Measurements from ENCODE around the gene RHCE.
"Not testable (repeated sequence)": the region's sequence is repeated elsewhere in the genome, so short reads cannot be mapped to it uniquely, and the experiment has no call there.

The RHCE gene

DNA sequence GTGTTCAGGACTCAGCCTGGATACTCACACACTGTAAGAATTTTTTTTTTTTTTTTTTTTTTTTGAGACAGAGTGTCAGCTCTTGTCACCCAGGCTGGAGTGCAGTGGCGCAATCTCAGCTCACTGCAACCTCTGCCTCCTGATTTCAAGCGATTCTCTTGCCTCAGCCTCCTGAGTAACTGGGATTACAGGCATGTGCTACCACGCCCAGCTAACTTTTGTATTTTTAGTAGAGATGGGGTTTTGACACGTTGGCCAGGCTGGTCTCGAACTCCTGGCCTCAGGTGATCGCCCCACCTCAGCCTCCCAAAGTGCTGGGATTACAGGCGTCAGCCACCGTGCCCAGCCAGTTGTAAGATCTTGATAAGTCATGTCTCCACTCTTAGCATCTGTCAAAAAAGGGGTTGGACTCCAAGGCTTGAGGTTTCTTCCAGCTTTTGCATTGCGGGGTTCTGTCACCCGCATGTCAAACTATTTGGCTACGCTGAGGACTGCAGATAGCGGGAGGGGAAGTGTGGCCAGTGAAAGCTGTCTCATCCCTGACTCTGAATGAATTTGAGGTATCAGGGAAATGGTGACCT, 50.8 kb downstream of the RHCE start:
- H3K36me3 ChIP-seq (replicated peaks); in situ Hi-C loops (cut with HindIII; ENCODE audit: low pct_ligation_motif_present, low sequenced_read_pairs); H3K27me3 ChIP-seq (replicated peaks); H3K27ac ChIP-seq; DNase-seq; H3K4me3 ChIP-seq (ENCODE audit: low read depth, low read length): not testable (repeated sequence)

DNA sequence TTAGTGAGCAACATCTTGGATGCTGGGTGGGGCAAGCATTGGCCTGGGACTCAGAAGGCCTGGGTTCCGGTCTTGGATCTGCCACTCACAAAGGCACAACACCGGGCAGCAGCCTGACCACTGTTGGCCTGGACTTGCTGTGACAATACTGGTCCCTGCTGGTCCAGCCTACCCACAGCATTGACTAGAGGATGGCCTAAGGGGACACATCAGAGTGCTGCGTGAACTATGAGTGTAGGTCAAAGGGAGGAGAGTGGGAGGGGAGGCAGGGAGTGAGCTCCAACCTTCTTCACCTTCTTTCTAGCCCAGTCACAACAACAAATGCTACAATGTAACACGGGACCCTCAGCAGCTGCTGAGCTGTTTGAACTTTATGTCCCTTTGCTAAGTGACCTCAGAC, 51.4 kb downstream of the RHCE start:
- H3K27ac ChIP-seq: no peak overlapping the region
- H3K27me3 ChIP-seq (replicated peaks): no peaks in the 10 kb centered on the region
- no peak overlapping the region for H3K4me3 ChIP-seq (ENCODE audit: low read depth, low read length)
- H3K36me3 ChIP-seq (replicated peaks): no peaks in the 10 kb centered on the region
- TF ChIP-seq, protein P1, sequence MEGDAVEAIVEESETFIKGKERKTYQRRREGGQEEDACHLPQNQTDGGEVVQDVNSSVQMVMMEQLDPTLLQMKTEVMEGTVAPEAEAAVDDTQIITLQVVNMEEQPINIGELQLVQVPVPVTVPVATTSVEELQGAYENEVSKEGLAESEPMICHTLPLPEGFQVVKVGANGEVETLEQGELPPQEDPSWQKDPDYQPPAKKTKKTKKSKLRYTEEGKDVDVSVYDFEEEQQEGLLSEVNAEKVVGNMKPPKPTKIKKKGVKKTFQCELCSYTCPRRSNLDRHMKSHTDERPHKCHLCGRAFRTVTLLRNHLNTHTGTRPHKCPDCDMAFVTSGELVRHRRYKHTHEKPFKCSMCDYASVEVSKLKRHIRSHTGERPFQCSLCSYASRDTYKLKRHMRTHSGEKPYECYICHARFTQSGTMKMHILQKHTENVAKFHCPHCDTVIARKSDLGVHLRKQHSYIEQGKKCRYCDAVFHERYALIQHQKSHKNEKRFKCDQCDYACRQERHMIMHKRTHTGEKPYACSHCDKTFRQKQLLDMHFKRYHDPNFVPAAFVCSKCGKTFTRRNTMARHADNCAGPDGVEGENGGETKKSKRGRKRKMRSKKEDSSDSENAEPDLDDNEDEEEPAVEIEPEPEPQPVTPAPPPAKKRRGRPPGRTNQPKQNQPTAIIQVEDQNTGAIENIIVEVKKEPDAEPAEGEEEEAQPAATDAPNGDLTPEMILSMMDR (IDR thresholded peaks at IDR 0.05; ENCODE audit: low read depth, low read length, missing control alignments): no peak
- DNase-seq: no peak
- in situ Hi-C loops (cut with HindIII; ENCODE audit: low pct_ligation_motif_present, low sequenced_read_pairs): no loop called here

DNA sequence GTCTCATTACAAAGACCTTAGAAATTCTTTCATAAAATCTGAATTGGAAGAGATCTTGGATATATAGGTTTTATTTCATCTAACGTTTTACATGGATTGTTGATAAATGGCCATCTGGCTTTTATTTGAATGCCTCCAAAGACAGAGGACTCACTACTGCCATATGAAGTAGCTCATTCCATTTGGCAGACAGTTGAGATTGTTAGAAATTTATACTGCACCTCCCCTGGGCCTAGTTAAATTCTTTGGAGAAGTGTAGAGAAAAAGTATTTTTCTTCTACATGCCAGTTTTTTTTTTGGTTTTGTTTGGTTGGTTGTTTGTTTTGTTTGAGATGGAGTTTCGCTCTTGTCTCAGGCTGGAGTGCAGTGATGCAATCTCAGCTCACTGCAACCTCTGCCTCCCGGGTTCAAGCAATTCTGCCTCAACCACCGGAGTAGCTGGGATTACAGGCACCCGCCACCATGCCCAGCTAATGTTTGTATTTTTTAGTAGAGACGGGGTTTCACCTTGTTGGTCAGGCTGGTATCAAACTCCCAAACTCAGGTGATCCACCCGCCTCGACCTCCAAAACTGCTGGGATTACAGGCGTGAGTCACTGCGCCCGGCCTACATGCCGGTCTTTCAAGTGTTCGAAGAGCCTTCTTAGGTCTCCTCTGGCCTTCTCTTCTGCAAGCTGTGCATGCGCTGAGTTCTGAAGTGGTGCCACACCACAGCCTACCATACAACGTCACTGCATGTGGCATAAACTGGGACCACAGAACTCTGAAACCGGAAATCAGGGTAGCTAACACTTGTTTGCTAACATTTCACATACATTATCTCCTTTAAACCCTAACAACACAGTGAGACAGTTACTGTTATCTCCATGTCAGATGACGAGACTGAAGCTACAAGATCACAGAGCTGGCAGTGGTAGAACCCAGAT, 57.7 kb downstream of the RHCE start:
- H3K27ac ChIP-seq; H3K27me3 ChIP-seq (replicated peaks); DNase-seq; in situ Hi-C loops (cut with HindIII; ENCODE audit: low pct_ligation_motif_present, low sequenced_read_pairs); H3K4me3 ChIP-seq (ENCODE audit: low read depth, low read length): not testable (repeated sequence)
- H3K36me3 ChIP-seq (replicated peaks): peaks cover 26% of the 10 kb centered on the region

DNA sequence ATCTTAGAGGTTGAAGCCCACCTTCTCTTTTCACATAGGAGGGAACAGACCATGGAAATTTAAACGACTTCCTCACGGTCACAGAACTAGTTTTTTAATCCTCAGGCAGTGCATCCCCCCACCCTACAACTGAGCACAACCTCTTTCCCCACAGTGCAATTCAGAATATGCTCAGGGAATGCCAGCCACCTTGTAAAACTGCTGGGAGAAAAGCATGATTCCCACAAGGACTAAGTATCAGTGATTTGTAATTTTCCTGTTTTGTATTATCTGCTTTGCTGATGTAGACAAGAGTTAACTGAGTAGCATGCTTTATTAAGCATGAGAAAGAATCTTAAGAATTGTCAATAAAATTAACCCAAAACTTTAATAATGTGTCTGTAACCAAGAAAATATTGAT, 58.7 kb downstream of the RHCE start:
- Histone ChIP-seq H3K4me3 (ENCODE audit: low read depth, low read length) (no peak overlapping the region), H3K27ac (peak overlapping the region; percentile 74), H3K27me3 (replicated peaks) (no peaks in the 10 kb centered on the region), H3K36me3 (replicated peaks) (peaks cover 34% of the 10 kb centered on the region)
- DNase-seq: no peak
- in situ Hi-C loops (cut with HindIII; ENCODE audit: low pct_ligation_motif_present, low sequenced_read_pairs): no loop called here
- TF ChIP-seq, protein P1 (IDR thresholded peaks at IDR 0.05; ENCODE audit: low read depth, low read length, missing control alignments): no peak

DNA sequence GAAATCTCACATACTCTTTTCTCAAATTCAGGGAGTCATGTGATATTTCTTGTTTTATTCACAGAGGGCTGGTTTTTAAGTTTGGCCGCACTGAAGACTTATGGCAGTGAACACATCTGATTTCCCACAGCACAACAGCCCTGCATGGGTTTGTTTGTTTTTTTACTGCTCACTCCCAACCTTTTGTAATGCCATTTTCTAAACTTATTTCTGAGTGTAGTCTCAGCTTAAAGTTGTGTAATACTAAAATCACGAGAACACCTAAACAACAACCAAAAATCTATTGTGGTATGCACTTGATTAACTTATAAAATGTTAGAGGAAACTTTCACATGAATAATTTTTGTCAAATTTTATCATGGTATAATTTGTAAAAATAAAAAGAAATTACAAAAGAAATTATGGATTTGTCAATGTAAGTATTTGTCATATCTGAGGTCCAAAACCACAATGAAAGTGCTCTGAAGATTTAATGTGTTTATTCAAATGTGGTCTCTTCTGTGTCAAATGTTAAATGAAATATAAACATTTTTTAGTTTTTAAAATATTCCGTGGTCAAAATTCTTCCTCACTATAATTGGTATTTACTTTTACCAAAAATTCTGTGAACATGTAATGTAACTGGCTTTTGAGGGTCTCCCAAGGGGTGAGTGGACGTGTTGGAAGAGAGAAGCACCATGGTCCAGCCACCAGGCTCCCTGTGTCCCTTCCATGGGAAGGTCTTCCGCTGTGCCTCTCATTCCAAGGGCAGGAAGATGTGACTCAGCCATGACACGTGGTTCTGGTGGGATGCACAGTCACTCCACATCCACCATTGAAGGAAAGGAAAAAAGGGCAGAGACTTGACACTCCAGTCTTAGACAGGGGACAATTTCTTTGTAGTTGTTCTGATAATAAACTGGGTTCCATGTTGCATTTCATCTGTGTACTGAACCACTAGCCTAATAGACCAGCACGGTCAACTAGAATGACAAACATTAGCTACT, 59.7 kb downstream of the RHCE start:
- no peaks in the 10 kb centered on the region for H3K27me3 ChIP-seq (replicated peaks)
- in situ Hi-C loops (cut with HindIII; ENCODE audit: low pct_ligation_motif_present, low sequenced_read_pairs): no loop called here
- no peak overlapping the region for H3K4me3 ChIP-seq (ENCODE audit: low read depth, low read length)
- TF ChIP-seq, protein P1 (IDR thresholded peaks at IDR 0.05; ENCODE audit: low read depth, low read length, missing control alignments): no peak
- DNase-seq: peak; percentile 85
- peaks cover 41% of the 10 kb centered on the region for H3K36me3 ChIP-seq (replicated peaks)
- peak overlapping the region; percentile 74 for H3K27ac ChIP-seq

DNA sequence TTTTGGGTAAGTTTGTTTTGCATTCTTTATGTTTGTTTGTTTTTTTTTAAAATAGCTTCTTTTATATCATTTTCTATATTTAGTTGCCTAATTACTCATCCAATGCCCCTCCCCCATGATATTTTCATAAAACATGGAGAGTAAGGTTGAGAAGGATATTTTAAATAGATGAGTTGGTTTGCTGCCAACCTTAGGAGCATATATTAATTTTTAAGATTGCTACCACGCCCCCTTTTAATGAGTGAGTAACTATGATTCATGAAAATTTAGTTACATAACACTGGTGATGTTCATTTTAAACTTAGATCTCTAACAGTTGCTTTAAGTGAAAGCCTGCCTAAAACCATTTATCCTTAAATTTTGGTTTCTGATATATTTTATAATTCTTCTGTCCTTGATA, 63.8 kb downstream of the RHCE start:
- Histone ChIP-seq H3K36me3 (replicated peaks) (peaks cover 64% of the 10 kb centered on the region), H3K27ac (no peak overlapping the region), H3K27me3 (replicated peaks) (no peaks in the 10 kb centered on the region), H3K4me3 (ENCODE audit: low read depth, low read length) (no peak overlapping the region)
- in situ Hi-C loops (cut with HindIII; ENCODE audit: low pct_ligation_motif_present, low sequenced_read_pairs): no loop called here
- no peak for DNase-seq
- TF ChIP-seq, protein P1 (IDR thresholded peaks at IDR 0.05; ENCODE audit: low read depth, low read length, missing control alignments): no peak
